Measurements from ENCODE around the gene KAT2B.

GRCh38 chr3:20100151-20100550 is 59.9 kb downstream of the KAT2B start:
- no peak for TF ChIP-seq CTCF (conservative IDR thresholded peaks at IDR 0.05 in 1 of 2, IDR thresholded peaks at IDR 0.05 in 1 of 2; ENCODE audit: extremely low read depth in 1 of 2, insufficient read depth in 1 of 2, low read depth in 1 of 2, low read length in 2 of 2)
- TF ChIP-seq EZH2 (IDR thresholded peaks at IDR 0.05; ENCODE audit: borderline replicate concordance, low read length), result no peak

Data from mammary epithelial cell (primary cell).